Upper lobe of left lung (tissue), 6 donors: ENCODE data around the gene PAK3. TPM values are rescaled to one million over a fixed set of nuclear protein-coding genes. Genes with fewer than 3 reads are reported as not detected.

Source experiments
- ATAC-seq, 2 donors: fragments of 200-7000 bp; cut with Tn5 transposase; one replicate each; pipeline ENCODE4 v1.9.1; 2022; ENCODE audit warnings: mild to moderate bottlenecking in 2 of 2, moderate library complexity in 2 of 2; ENCODE audit not compliant: low FRiP score in 2 of 2
- DNase-seq, 2 donors: peaks; one replicate each; pipeline ENCODE4 v3.0.0-alpha.2; 2019 to 2020
- H3K27ac ChIP-seq, 4 donors: fragments of 200-600 bp; sonication (generic); one replicate each; pipeline ENCODE4 v1.5.1; 2016 to 2019
- H3K27me3 ChIP-seq, 4 donors: fragments of 200-600 bp; sonication (generic); one replicate each; pipeline ENCODE4 v1.5.1; 2017 to 2019
- H3K36me3 ChIP-seq, 4 donors: fragments of 200-600 bp; sonication (generic); one replicate each; pipeline ENCODE4 v1.5.1; 2016 to 2019
- H3K4me1 ChIP-seq, 4 donors: fragments of 200-600 bp; sonication (generic); one replicate each; pipeline ENCODE4 v1.5.1; 2018 to 2019
- H3K4me3 ChIP-seq, 4 donors: fragments of 200-600 bp; sonication (generic); one replicate each; pipeline ENCODE4 v1.5.1; 2017 to 2019; ENCODE audit warnings: mild to moderate bottlenecking in 2 of 4, moderate library complexity in 1 of 4
- H3K9me3 ChIP-seq, 4 donors: fragments of 200-600 bp; sonication (generic); one replicate each; pipeline ENCODE4 v1.5.1; 2018 to 2019
- EP300 ChIP-seq, 4 donors: sonication (generic); formaldehyde crosslinking; IDR thresholded peaks; one replicate each; pipeline ENCODE4 v1.5.1; 2017; ENCODE audit warnings: antibody characterized with exemption in 4 of 4, control low read depth in 2 of 4
- POLR2A ChIP-seq, 4 donors: fragments of 450-650 bp; IDR thresholded peaks; one replicate each; pipeline ENCODE4 v1.5.1; 2016 to 2017; ENCODE audit warnings: antibody characterized with exemption in 4 of 4, mild to moderate bottlenecking in 2 of 4
- POLR2AphosphoS5 ChIP-seq, 2 donors: sonication (generic); formaldehyde crosslinking; IDR thresholded peaks; one replicate each; pipeline ENCODE4 v1.5.1; 2017; ENCODE audit warnings: antibody characterized with exemption in 2 of 2
- WGBS, 2 donors: methylation state at CpG; one replicate each; pipeline ENCODE4 v1.1.5; 2017 to 2018; 5-methylcytosine and 5-hydroxymethylcytosine counted together
- total RNA-seq, 6 donors: library from RNA; depleted of rRNA in 4 of 6; stranded (reverse); fragments of >200 nt in 4 of 6; gene quantifications; one replicate each; pipeline versions ENCODE4 v1.1.0 to v1.2.1, GENCODE V29; 2016 to 2021
- TF ChIP-seq, protein P1 (sequence below), 6 experiments: fragments of 450-650 bp in 4 of 6; fragments of 200-600 bp in 2 of 6; sonication (generic) in 2 of 6; IDR thresholded peaks; one replicate each; pipeline ENCODE4 v1.5.1; 2016 to 2019; ENCODE audit warnings: antibody characterized with exemption in 6 of 6
- donor health status: DM: no; HTN: no; CAD: no; lungs with moderate emphysema.
- donor health status: DM: no; HTN: yes; CAD: no; lungs with severe emphysema.

Gene PAK3
- total RNA-seq, 6 donors from 2014 or later, result 1.1 to 1.6 (median 1.3) TPM; not detected in 1

DNA sequence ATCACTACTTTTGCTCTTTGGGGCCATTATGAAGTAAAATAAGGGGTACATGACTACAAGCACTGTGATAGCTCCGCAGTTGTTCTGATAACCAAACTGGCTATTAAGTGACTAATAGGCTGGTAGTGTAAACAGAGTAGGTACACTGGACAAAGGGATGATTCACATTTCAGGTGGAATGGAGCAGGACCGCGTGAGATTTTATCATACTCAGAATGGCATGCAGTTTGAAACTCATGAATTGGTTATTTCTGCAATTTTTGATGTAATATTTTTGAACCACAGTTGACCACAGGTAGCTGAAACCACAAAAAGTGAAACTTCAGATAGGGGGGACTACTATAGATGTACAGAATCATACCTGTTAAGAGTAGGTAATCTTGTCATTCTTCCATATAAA, 55.8 kb downstream of the PAK3 start:
- DNase-seq, result no peak
- WGBS, 2 donors, result 82 to 93% methylated on average over 3 of the region's 3 CpGs
- H3K4me1 ChIP-seq, result no peaks in the 10 kb centered on the region
- no peak overlapping the region for H3K4me3 ChIP-seq
- H3K36me3 ChIP-seq, result no peaks in the 10 kb centered on the region
- H3K27ac ChIP-seq, result no peak overlapping the region
- H3K9me3 ChIP-seq, result no peaks in the 10 kb centered on the region
- H3K27me3 ChIP-seq, result no peaks in the 10 kb centered on the region
- TF ChIP-seq POLR2A (IDR thresholded peaks at IDR 0.05) (no peak), EP300 (IDR thresholded peaks at IDR 0.05) (no peak), POLR2AphosphoS5 (IDR thresholded peaks at IDR 0.05) (no peak)
- TF ChIP-seq, protein P1, sequence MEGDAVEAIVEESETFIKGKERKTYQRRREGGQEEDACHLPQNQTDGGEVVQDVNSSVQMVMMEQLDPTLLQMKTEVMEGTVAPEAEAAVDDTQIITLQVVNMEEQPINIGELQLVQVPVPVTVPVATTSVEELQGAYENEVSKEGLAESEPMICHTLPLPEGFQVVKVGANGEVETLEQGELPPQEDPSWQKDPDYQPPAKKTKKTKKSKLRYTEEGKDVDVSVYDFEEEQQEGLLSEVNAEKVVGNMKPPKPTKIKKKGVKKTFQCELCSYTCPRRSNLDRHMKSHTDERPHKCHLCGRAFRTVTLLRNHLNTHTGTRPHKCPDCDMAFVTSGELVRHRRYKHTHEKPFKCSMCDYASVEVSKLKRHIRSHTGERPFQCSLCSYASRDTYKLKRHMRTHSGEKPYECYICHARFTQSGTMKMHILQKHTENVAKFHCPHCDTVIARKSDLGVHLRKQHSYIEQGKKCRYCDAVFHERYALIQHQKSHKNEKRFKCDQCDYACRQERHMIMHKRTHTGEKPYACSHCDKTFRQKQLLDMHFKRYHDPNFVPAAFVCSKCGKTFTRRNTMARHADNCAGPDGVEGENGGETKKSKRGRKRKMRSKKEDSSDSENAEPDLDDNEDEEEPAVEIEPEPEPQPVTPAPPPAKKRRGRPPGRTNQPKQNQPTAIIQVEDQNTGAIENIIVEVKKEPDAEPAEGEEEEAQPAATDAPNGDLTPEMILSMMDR (IDR thresholded peaks at IDR 0.05), result no peak
- ATAC-seq, result no peak

DNA sequence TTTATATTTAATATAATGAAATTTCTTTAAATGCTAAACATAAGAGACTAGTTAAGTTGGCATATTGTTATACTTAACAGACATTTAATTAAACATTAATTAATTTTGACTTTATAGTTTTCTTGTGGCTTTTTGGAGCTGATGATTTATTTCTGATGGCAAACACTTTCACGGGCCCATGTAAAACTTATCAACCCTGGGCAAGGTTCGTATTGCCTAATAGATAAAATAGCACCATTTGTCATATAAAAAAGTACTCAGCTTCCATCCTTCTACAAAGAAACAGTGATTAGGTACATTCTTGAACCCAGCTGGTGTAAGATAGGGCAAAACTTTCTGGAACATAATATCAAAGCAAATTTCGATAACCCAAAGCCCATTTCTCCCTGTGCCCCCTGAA, 63.2 kb downstream of the PAK3 start:
- Histone ChIP-seq H3K4me1 (no peaks in the 10 kb centered on the region), H3K4me3 (no peak overlapping the region), H3K36me3 (no peaks in the 10 kb centered on the region), H3K9me3 (no peaks in the 10 kb centered on the region), H3K27me3 (no peaks in the 10 kb centered on the region), H3K27ac (no peak overlapping the region)
- WGBS, 2 donors, result 79 to 81% methylated on average over 3 of the region's 3 CpGs
- ATAC-seq (no peak), DNase-seq (no peak)
- TF ChIP-seq EP300 (IDR thresholded peaks at IDR 0.05) (no peak), POLR2A (IDR thresholded peaks at IDR 0.05) (no peak), POLR2AphosphoS5 (IDR thresholded peaks at IDR 0.05) (no peak)
- TF ChIP-seq, protein P1 (IDR thresholded peaks at IDR 0.05), result no peak

DNA sequence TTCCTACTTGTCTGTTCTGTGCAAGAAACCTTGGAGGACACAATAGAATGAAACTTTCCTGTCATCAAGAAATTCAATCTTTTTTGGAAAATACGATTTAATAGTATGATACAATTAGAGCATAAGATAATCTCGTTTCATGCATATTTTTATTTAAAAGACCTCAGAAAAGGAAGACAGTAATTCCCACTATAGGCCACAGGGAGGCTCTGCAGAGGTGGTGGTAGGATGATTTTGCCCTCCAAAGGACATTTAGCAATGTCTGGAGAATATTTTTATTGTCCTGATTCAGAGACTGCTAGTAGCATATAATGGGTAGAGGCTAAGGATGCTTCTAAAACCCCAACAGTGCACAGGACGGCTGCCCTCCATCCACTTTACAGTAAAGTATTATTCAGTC, 68.7 kb downstream of the PAK3 start:
- no peaks in the 10 kb centered on the region for H3K27me3 ChIP-seq
- H3K4me1 ChIP-seq, result no peaks in the 10 kb centered on the region
- WGBS, 2 donors, result 30 to 47% methylated on average over 3 of the region's 3 CpGs
- ATAC-seq, result no peak
- no peaks in the 10 kb centered on the region for H3K36me3 ChIP-seq
- H3K9me3 ChIP-seq, result no peaks in the 10 kb centered on the region
- TF ChIP-seq, protein P1 (IDR thresholded peaks at IDR 0.05), result no peak
- TF ChIP-seq POLR2AphosphoS5 (IDR thresholded peaks at IDR 0.05), result no peak
- TF ChIP-seq EP300 (IDR thresholded peaks at IDR 0.05), result no peak
- TF ChIP-seq POLR2A (IDR thresholded peaks at IDR 0.05), result no peak
- DNase-seq, result no peak
- no peak overlapping the region for H3K27ac ChIP-seq
- H3K4me3 ChIP-seq, result no peak overlapping the region

DNA sequence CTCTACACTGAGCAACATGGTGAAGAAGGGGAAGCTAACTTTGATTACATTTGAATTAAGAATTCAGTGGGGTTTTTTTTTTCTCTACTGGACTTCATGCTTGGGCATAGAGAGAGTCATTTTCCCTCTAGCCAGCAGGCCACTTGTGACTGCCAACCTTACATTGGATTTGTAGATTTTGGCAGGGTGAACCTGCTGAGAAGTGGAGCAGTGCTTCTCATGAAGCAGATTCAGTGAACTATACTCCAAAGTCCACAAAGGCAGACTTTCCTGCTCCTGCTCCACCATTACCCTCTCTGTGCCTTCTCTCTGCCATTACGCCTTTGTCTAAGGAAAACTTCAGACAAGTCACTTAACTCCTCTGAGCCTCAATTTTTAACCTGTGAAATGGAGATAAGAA, 69.9 kb downstream of the PAK3 start:
- DNase-seq, result no peak
- no peaks in the 10 kb centered on the region for H3K36me3 ChIP-seq
- no peaks in the 10 kb centered on the region for H3K4me1 ChIP-seq
- no peak for TF ChIP-seq POLR2AphosphoS5 (IDR thresholded peaks at IDR 0.05)
- TF ChIP-seq EP300 (IDR thresholded peaks at IDR 0.05), result no peak
- TF ChIP-seq, protein P1 (IDR thresholded peaks at IDR 0.05), result no peak
- no peak for TF ChIP-seq POLR2A (IDR thresholded peaks at IDR 0.05)
- H3K4me3 ChIP-seq, result no peak overlapping the region
- ATAC-seq, result no peak
- no peak overlapping the region for H3K27ac ChIP-seq
- H3K27me3 ChIP-seq, result no peaks in the 10 kb centered on the region
- 79 to 88% methylated on average over 1 of the region's 1 CpG for WGBS, 2 donors
- H3K9me3 ChIP-seq, result no peaks in the 10 kb centered on the region

DNA sequence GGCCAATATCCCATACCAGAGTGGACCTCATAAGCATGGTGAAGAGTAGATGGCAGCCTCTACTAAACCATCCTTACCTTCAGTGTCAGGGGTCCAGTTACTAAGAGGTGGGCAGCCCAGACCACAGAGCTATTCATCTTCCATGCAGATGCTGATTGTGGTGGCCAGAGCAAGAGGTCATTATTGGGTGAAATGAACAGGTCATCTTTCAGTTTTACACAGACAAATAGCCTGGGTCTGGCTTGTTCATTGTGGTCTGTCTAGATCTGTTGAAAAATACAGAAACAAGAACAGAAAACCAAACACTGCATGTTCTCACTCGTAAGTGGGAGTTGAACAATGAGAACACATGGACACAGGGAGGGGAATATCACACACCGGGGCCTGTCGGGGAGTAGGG, 71.3 kb downstream of the PAK3 start:
- Histone ChIP-seq H3K4me1 (no peaks in the 10 kb centered on the region), H3K4me3 (no peak overlapping the region), H3K9me3 (no peaks in the 10 kb centered on the region), H3K36me3 (no peaks in the 10 kb centered on the region), H3K27ac (no peak overlapping the region), H3K27me3 (no peaks in the 10 kb centered on the region)
- WGBS, 2 donors, result 65 to 73% methylated on average over 3 of the region's 3 CpGs
- ATAC-seq (no peak), DNase-seq (no peak)
- TF ChIP-seq POLR2A (IDR thresholded peaks at IDR 0.05), result no peak
- TF ChIP-seq, protein P1 (IDR thresholded peaks at IDR 0.05), result no peak
